SK-N-SH (cell line): ENCODE data around the gene FAM184B. TPM values are rescaled to one million over a fixed set of nuclear protein-coding genes. Genes with fewer than 3 reads are reported as not detected.

Experiments
- CTCF ChIA-PET: fragments of 300-600, 350-600 bp; formaldehyde crosslinking; extraction: SDS; loops from one replicate; lab custom pipeline; 2021; lab: Yijun Ruan, JAX
- POLR2A ChIA-PET: fragments of 350-600 bp; sonication (Branson Sonifier 250); formaldehyde crosslinking; extraction: SDS; loops from one replicate; lab custom pipeline; 2020; ENCODE audit warnings: antibody characterized with exemption, inconsistent platforms; lab: Yijun Ruan, JAX
- DNase-seq: peaks from one replicate; pipeline ENCODE4 v3.0.0; 2012
- H2AFZ ChIP-seq: fragments of 200-600 bp; sonication (generic); 2 replicates; pipeline ENCODE4 v1.8.1; 2016; ENCODE audit warnings: antibody characterized with exemption, mild to moderate bottlenecking, low read depth
- H3F3A ChIP-seq: fragments of 200-600 bp; sonication (generic); replicated peaks from 2 replicates; pipeline ENCODE3; 2016; ENCODE audit warnings: antibody characterized with exemption, mild to moderate bottlenecking; ENCODE audit not compliant: insufficient read depth
- H3K27ac ChIP-seq, 2 experiments: fragments of 200-500 bp in 1 of 2; fragments of 200-600 bp in 1 of 2; sonication (Bioruptor generic) in 1 of 2; sonication (generic), shearing (Covaris generic) in 1 of 2; 2 replicates each; pipeline versions ENCODE4 v1.5.1 to v1.6.1; 2014 to 2016; ENCODE audit warnings: low read depth in 2 of 2, inconsistent platforms in 1 of 2, low read length in 1 of 2, mild to moderate bottlenecking in 1 of 2, mixed read lengths in 1 of 2
- H3K27me3 ChIP-seq: fragments of 200-600 bp; sonication (generic), shearing (Covaris generic); 2 replicates; pipeline ENCODE4 v1.6.1; 2016; ENCODE audit warnings: mixed run types; ENCODE audit not compliant: insufficient read depth
- H3K36me3 ChIP-seq, 2 experiments: fragments of 200-500 bp in 1 of 2; fragments of 200-600 bp in 1 of 2; sonication (Bioruptor generic) in 1 of 2; sonication (generic) in 1 of 2; replicated peaks in 1 of 2; 2 replicates each; pipeline versions ENCODE3 to v1.5.1; 2014 to 2016; ENCODE audit warnings: low read length in 1 of 2, mild to moderate bottlenecking in 1 of 2; ENCODE audit not compliant: insufficient read depth in 2 of 2, control insufficient read depth in 1 of 2
- H3K4me1 ChIP-seq, 2 experiments: fragments of 200-500 bp in 1 of 2; fragments of 200-600 bp in 1 of 2; sonication (Bioruptor generic) in 1 of 2; sonication (generic), shearing (Covaris generic) in 1 of 2; 2 replicates each; pipeline versions ENCODE4 v1.5.1 to v1.6.1; 2014 to 2016; ENCODE audit warnings: low read depth in 1 of 2, low read length in 1 of 2, mixed run types in 1 of 2; ENCODE audit not compliant: insufficient read depth in 2 of 2, control insufficient read depth in 1 of 2
- H3K4me2 ChIP-seq: fragments of 200-600 bp; sonication (generic), shearing (Covaris generic); 2 replicates; pipeline ENCODE4 v1.6.1; 2017; ENCODE audit warnings: mixed run types
- H3K4me3 ChIP-seq, 2 experiments: fragments of 200-500 bp in 1 of 2; fragments of 200-600 bp in 1 of 2; sonication (Bioruptor generic) in 1 of 2; sonication (generic), shearing (Covaris generic) in 1 of 2; 2 replicates each; pipeline versions ENCODE4 v1.5.1 to v1.8.1; 2014 to 2016; ENCODE audit warnings: low read depth in 2 of 2, inconsistent platforms in 1 of 2, low read length in 1 of 2, mild to moderate bottlenecking in 1 of 2, mixed read lengths in 1 of 2, moderate library complexity in 1 of 2
- H3K79me2 ChIP-seq: fragments of 200-600 bp; sonication (generic); 2 replicates; pipeline ENCODE4 v1.8.1; 2017; ENCODE audit warnings: mild to moderate bottlenecking; ENCODE audit not compliant: insufficient read depth
- H3K9ac ChIP-seq: fragments of 200-600 bp; sonication (generic); 2 replicates; pipeline ENCODE4 v1.6.1; 2017; ENCODE audit warnings: mixed run types
- H3K9me2 ChIP-seq: fragments of 200-600 bp; sonication (generic); 2 replicates; pipeline ENCODE4 v1.6.1; 2017; ENCODE audit warnings: mixed run types
- H3K9me3 ChIP-seq: fragments of 200-600 bp; sonication (generic); 2 replicates; pipeline ENCODE4 v1.6.1; 2017; ENCODE audit warnings: mixed run types, mild to moderate bottlenecking, moderate library complexity
- H4K20me1 ChIP-seq: fragments of 200-600 bp; sonication (generic); 2 replicates; pipeline ENCODE4 v1.6.1; 2017; ENCODE audit warnings: mild to moderate bottlenecking, mixed run types; ENCODE audit not compliant: insufficient read depth
- CHD2 ChIP-seq: fragments of 150-350 bp; IDR thresholded peaks from 2 replicates; pipeline ENCODE4 v1.6.1; 2018; ENCODE audit warnings: low read length; ENCODE audit not compliant: partially characterized antibody
- ELF1 ChIP-seq: IDR thresholded peaks from 2 replicates; pipeline ENCODE4 v1.4.0; 2012
- EZH2phosphoT487 ChIP-seq: fragments of 200-600 bp; sonication (generic); IDR thresholded peaks from 2 replicates; pipeline ENCODE4 v1.6.1; 2017; ENCODE audit warnings: low read depth, mixed run types, mild to moderate bottlenecking, antibody characterized with exemption, moderate library complexity, borderline replicate concordance
- FOSL2 ChIP-seq: IDR thresholded peaks from 2 replicates; pipeline ENCODE4 v1.4.0; 2012; ENCODE audit warnings: low read depth, mild to moderate bottlenecking, moderate library complexity, borderline replicate concordance
- MXI1 ChIP-seq: IDR thresholded peaks from 2 replicates; pipeline ENCODE4 v1.6.1; 2012; ENCODE audit warnings: mild to moderate bottlenecking, low read depth, low read length, improper control_type of control experiment
- RAD21 ChIP-seq: IDR thresholded peaks from 2 replicates; pipeline ENCODE4 v1.6.1; 2012; ENCODE audit warnings: mild to moderate bottlenecking, low read length
- RCOR1 ChIP-seq: fragments of 150-350 bp; IDR thresholded peaks from 2 replicates; pipeline ENCODE4 v1.6.1; 2017; ENCODE audit warnings: antibody characterized with exemption, low read length
- RXRA ChIP-seq: IDR thresholded peaks from 2 replicates; pipeline ENCODE4 v1.4.0; 2012; ENCODE audit warnings: low read depth, mild to moderate bottlenecking, borderline replicate concordance
- SIN3A ChIP-seq: IDR thresholded peaks from 2 replicates; pipeline ENCODE4 v1.6.1; 2012; ENCODE audit warnings: low read depth, mild to moderate bottlenecking, low read length, moderate library complexity, borderline replicate concordance
- TAF1 ChIP-seq: IDR thresholded peaks from 2 replicates; pipeline ENCODE4 v1.6.1; 2012; ENCODE audit warnings: low read depth, mild to moderate bottlenecking, low read length, moderate library complexity, borderline replicate concordance
- TCF12 ChIP-seq: IDR thresholded peaks from 2 replicates; pipeline ENCODE4 v1.4.0; 2012
- TEAD4 ChIP-seq: IDR thresholded peaks from 2 replicates; pipeline ENCODE4 v1.4.0; 2012; ENCODE audit warnings: mild to moderate bottlenecking, borderline replicate concordance; ENCODE audit not compliant: insufficient read depth
- YY1 ChIP-seq: IDR thresholded peaks from 2 replicates; pipeline ENCODE4 v1.4.0; 2012; ENCODE audit warnings: low read depth, mild to moderate bottlenecking
- WGBS: methylation state at CpG from one replicate; pipeline ENCODE4 v1.1.6; 2017; ENCODE audit warnings: low lambda C conversion rate; 5-methylcytosine and 5-hydroxymethylcytosine counted together
- polyA plus RNA-seq, 3 experiments: library from polyadenylated mRNA; depleted of rRNA; stranded (reverse); fragments of >200 nt; gene quantifications; 2 replicates each; pipeline ENCODE4 v1.2.3, GENCODE V29; 2012
- TF ChIP-seq, protein P1 (sequence below): IDR thresholded peaks from 2 replicates; pipeline ENCODE4 v1.4.0; 2012; ENCODE audit warnings: low read depth
- TF ChIP-seq, protein P2 (sequence below): IDR thresholded peaks from 2 replicates; pipeline ENCODE4 v1.4.0; 2012; ENCODE audit warnings: low read depth, borderline replicate concordance

The FAM184B gene
- polyA plus RNA-seq, 1 of the 3 experiments (the other 2 are of a cell fraction), result not detected

DNA sequence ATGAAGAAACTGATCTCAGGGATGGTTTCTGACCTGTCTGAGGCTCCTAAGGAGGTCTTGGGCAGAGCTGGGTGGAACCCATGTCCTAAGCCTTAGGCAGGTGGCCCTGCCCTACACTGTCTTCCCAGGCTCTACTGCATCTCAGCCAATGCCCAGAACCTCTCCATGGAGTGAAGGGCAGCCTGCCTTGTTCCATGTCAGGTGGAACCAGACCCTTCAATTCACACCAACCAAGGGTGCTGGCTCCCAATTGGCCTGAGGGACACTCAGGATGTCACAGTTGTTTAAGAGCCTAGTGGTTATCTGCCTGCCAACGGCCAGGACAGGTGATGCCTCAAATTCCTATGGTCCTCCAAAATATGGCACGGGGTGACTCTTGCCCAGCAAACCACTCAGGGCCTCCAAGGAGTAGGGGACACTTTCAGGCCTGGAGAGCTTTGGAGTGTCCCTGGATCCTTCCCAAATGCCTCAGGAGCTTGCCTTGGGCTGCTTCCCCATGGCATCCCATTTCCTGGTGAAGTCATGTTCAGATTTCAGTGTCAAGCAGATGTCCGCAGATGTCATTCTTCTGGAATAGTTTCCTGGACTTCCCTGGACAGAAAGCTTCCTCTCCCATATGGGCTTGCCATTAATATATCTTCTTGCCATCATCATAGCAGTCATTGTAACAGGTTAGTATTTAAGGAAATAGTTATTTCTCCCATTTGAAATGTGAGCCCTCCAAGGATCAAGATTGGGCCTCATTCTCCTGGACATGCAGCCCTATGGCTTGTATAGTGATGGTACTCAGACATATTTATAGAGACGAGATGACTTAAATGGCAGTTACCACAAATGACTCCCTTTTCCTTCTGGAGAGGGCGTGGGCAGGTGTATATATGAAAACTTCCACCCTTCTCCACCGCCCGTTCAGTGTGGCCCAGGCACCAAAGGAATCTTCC, 99.9 kb downstream of the FAM184B start:
- H3K4me2 ChIP-seq, result no peak overlapping the region
- H3K9me2 ChIP-seq, result no peaks in the 10 kb centered on the region
- no peaks in the 10 kb centered on the region for H3K36me3 ChIP-seq
- ChIA-PET POLR2A (no interaction called here), CTCF (interaction anchor here (1.4 kb wide), 1 partner anchor 11 kb away, joined by 3 read pairs; no protein-coding TSS in a partner anchor)
- H3K4me1 ChIP-seq, result no peaks in the 10 kb centered on the region
- H3K9ac ChIP-seq, result no peak overlapping the region
- no peak overlapping the region for H3K27ac ChIP-seq
- H3K9me3 ChIP-seq, result no peaks in the 10 kb centered on the region
- WGBS, result 48% methylated on average over 7 of the region's 7 CpGs
- H3K27me3 ChIP-seq, result no peaks in the 10 kb centered on the region
- no peaks in the 10 kb centered on the region for H3F3A ChIP-seq
- TF ChIP-seq MXI1 (no peak), TCF12 (no peak), FOSL2 (no peak), TEAD4 (no peak), ELF1 (no peak), RXRA (no peak), YY1 (no peak)
- TF ChIP-seq, protein P1, sequence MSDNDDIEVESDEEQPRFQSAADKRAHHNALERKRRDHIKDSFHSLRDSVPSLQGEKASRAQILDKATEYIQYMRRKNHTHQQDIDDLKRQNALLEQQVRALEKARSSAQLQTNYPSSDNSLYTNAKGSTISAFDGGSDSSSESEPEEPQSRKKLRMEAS, result no peak
- TF ChIP-seq, all 33 proteins: peak for 0
- Histone ChIP-seq H3K4me3 (no peak overlapping the region), H2AFZ (no peak overlapping the region), H3K79me2 (no peaks in the 10 kb centered on the region), H4K20me1 (no peaks in the 10 kb centered on the region)
- DNase-seq, result no peak

DNA sequence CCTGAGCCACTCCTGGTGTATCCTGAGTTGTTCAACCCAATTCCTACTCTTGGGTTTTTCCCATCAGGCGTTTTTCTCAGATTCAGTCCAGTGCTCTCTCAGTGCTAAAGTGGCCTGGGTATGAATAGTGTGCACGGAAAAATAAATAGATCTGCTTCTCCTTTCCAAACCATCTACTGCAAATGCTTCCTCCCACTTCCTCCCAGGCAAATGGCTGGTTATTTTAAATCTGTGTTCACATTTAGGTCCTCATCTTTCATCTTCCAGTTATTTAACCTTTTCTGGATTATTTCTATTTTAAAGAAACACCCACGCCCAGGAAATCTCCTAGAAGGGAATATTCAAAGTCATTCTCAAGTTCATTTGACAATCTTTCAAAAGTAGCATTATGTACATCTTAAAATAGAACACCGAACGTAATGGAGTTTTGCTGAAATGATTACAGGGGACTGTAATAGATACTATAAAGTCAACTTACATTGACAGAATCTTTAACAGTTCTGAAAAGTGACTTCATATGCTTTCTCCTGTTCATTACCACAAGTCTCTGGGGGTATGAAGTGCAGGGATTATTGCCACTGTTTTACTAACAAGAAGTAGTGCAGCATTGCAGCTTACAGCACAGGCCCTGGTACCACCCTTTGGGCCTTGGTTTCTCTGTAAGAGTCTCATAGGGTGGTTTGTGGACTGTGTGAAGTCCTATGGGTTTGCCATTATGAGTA, 100.7 kb downstream of the FAM184B start:
- Histone ChIP-seq H4K20me1 (no peaks in the 10 kb centered on the region), H3K79me2 (no peaks in the 10 kb centered on the region), H3K9ac (no peak overlapping the region), H3K9me3 (no peaks in the 10 kb centered on the region), H3K4me3 (no peak overlapping the region), H3K27ac (no peak overlapping the region)
- 43% methylated on average over 5 of the region's 5 CpGs for WGBS
- no peak for TF ChIP-seq RXRA
- no peak for TF ChIP-seq EZH2phosphoT487
- TF ChIP-seq RAD21, result no peak
- TF ChIP-seq RCOR1, result no peak
- no peak for TF ChIP-seq FOSL2
- TF ChIP-seq, protein P2, sequence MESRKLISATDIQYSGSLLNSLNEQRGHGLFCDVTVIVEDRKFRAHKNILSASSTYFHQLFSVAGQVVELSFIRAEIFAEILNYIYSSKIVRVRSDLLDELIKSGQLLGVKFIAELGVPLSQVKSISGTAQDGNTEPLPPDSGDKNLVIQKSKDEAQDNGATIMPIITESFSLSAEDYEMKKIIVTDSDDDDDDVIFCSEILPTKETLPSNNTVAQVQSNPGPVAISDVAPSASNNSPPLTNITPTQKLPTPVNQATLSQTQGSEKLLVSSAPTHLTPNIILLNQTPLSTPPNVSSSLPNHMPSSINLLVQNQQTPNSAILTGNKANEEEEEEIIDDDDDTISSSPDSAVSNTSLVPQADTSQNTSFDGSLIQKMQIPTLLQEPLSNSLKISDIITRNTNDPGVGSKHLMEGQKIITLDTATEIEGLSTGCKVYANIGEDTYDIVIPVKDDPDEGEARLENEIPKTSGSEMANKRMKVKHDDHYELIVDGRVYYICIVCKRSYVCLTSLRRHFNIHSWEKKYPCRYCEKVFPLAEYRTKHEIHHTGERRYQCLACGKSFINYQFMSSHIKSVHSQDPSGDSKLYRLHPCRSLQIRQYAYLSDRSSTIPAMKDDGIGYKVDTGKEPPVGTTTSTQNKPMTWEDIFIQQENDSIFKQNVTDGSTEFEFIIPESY, result no peak
- no peak for TF ChIP-seq SIN3A
- TF ChIP-seq CHD2, result no peak
- no peak for TF ChIP-seq TAF1
- TF ChIP-seq, all 33 proteins: peak for 0
- CTCF ChIA-PET, result no interaction called here
- POLR2A ChIA-PET, result no interaction called here
- Histone ChIP-seq H2AFZ (no peak overlapping the region), H3K4me1 (no peaks in the 10 kb centered on the region), H3K9me2 (no peaks in the 10 kb centered on the region), H3K27me3 (no peaks in the 10 kb centered on the region), H3F3A (no peaks in the 10 kb centered on the region), H3K4me2 (no peak overlapping the region), H3K36me3 (no peaks in the 10 kb centered on the region)
- DNase-seq, result no peak
